ENCODE data around the gene S100A10. TPM values are rescaled to one million over a fixed set of nuclear protein-coding genes. Genes with fewer than 3 reads are reported as not detected.

The S100A10 gene
- total RNA-seq, 2 donors from 2014 or later = 40.7 to 105 TPM

- TF ChIP-seq, protein P1, sequence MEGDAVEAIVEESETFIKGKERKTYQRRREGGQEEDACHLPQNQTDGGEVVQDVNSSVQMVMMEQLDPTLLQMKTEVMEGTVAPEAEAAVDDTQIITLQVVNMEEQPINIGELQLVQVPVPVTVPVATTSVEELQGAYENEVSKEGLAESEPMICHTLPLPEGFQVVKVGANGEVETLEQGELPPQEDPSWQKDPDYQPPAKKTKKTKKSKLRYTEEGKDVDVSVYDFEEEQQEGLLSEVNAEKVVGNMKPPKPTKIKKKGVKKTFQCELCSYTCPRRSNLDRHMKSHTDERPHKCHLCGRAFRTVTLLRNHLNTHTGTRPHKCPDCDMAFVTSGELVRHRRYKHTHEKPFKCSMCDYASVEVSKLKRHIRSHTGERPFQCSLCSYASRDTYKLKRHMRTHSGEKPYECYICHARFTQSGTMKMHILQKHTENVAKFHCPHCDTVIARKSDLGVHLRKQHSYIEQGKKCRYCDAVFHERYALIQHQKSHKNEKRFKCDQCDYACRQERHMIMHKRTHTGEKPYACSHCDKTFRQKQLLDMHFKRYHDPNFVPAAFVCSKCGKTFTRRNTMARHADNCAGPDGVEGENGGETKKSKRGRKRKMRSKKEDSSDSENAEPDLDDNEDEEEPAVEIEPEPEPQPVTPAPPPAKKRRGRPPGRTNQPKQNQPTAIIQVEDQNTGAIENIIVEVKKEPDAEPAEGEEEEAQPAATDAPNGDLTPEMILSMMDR (IDR thresholded peaks at IDR 0.05) = no peak
- no peak for TF ChIP-seq POLR2A (IDR thresholded peaks at IDR 0.05)
- Histone ChIP-seq H3K4me3 (no peak overlapping the region), H3K4me1 (no peaks in the 10 kb centered on the region), H3K27me3 (no peaks in the 10 kb centered on the region), H3K36me3 (replicated peaks in 1 of 2; ENCODE audit: insufficient read depth in 1 of 2, low read depth in 2 of 2) (no peaks in the 10 kb centered on the region), H3K9me3 (no peaks in the 10 kb centered on the region), H3K27ac (no peak overlapping the region)
- DNase-seq (no peak), ATAC-seq (no peak)
- 76 to 83% methylated on average over 4 of the region's 4 CpGs for WGBS, 2 donors
- intact Hi-C loops (cut with DNase I) = no loop called here
These were observed 29.6 kb upstream of the S100A10 start for GRCh38 chr1:152023221-152023620.

GRCh38 chr1:152022474-152022873 is 28.8 kb upstream of the S100A10 start:
- H3K9me3 ChIP-seq = no peaks in the 10 kb centered on the region
- no peaks in the 10 kb centered on the region for H3K4me1 ChIP-seq
- DNase-seq (no peak), ATAC-seq (no peak)
- H3K27ac ChIP-seq = no peak overlapping the region
- 63 to 65% methylated on average over 3 of the region's 3 CpGs for WGBS, 2 donors
- TF ChIP-seq, protein P1 (IDR thresholded peaks at IDR 0.05) = no peak
- TF ChIP-seq POLR2A (IDR thresholded peaks at IDR 0.05) = no peak
- intact Hi-C loops (cut with DNase I) = no loop called here
- H3K36me3 ChIP-seq (replicated peaks in 1 of 2; ENCODE audit: insufficient read depth in 1 of 2, low read depth in 2 of 2) = no peaks in the 10 kb centered on the region
- no peak overlapping the region for H3K4me3 ChIP-seq
- no peaks in the 10 kb centered on the region for H3K27me3 ChIP-seq

DNA sequence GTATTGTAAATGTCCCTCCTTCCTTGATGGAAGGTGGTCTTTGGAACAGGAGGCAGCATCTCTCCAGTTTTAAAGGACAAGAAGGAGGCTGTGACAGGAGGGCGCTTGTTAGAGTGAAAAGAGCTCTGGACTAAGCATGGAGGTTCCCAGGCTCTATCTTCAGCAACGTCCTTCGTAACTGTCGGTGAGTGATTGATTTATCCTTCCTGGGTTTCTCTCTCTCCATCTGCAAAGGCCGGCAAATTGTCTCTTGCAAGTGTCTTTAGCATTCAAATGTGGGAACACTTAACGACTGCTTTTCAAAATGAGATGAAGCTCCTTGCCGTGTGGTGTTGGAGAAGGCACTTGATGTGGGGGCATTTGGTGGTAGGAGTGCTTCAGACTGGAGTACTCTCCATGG is 27.9 kb upstream of the S100A10 start:
- intact Hi-C loops (cut with DNase I) = no loop called here
- TF ChIP-seq POLR2A (IDR thresholded peaks at IDR 0.05) = no peak
- TF ChIP-seq, protein P1 (IDR thresholded peaks at IDR 0.05) = no peak
- Histone ChIP-seq H3K27ac (no peak overlapping the region), H3K4me3 (no peak overlapping the region), H3K9me3 (no peaks in the 10 kb centered on the region), H3K27me3 (no peaks in the 10 kb centered on the region), H3K4me1 (no peaks in the 10 kb centered on the region), H3K36me3 (replicated peaks in 1 of 2; ENCODE audit: insufficient read depth in 1 of 2, low read depth in 2 of 2) (no peaks in the 10 kb centered on the region)
- 75 to 80% methylated on average over 7 of the region's 7 CpGs for WGBS, 2 donors
- ATAC-seq (no peak), DNase-seq (no peak)

GRCh38 chr1:152020849-152021248 is 27.2 kb upstream of the S100A10 start:
- no peak for ATAC-seq
- no peak for DNase-seq
- intact Hi-C loops (cut with DNase I) = no loop called here
- Histone ChIP-seq H3K27ac (no peak overlapping the region), H3K36me3 (replicated peaks in 1 of 2; ENCODE audit: insufficient read depth in 1 of 2, low read depth in 2 of 2) (no peaks in the 10 kb centered on the region), H3K27me3 (no peaks in the 10 kb centered on the region), H3K4me1 (no peaks in the 10 kb centered on the region), H3K9me3 (no peaks in the 10 kb centered on the region), H3K4me3 (no peak overlapping the region)
- TF ChIP-seq, protein P1 (IDR thresholded peaks at IDR 0.05) = no peak
- no peak for TF ChIP-seq POLR2A (IDR thresholded peaks at IDR 0.05)
- 57 to 67% methylated on average over 3 of the region's 3 CpGs for WGBS, 2 donors

DNA sequence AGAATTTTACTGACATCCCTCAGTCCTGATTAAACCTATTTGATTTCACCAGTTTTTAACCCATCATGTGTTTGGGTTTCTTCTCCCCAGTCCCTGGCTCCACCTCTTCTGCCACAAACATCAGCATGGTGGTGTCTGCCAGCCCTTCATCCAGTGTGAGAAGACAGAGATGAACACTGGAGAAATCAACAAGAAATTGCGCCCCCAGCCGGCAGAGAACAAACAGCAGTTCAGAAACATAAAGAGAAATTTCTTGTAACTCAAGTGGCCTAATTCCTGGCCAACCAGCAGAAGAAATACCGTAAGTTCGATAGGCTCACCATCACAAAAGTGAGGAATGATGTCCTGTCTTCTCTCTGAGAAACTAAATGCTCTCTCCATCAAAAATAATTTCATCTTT is 24.9 kb upstream of the S100A10 start:
- Histone ChIP-seq H3K27me3 (no peaks in the 10 kb centered on the region), H3K4me1 (no peaks in the 10 kb centered on the region), H3K27ac (no peak overlapping the region), H3K9me3 (no peaks in the 10 kb centered on the region), H3K36me3 (replicated peaks in 1 of 2; ENCODE audit: insufficient read depth in 1 of 2, low read depth in 2 of 2) (no peaks in the 10 kb centered on the region), H3K4me3 (no peak overlapping the region)
- 43 to 56% methylated on average over 4 of the region's 4 CpGs for WGBS, 2 donors
- no peak for ATAC-seq
- TF ChIP-seq POLR2A (IDR thresholded peaks at IDR 0.05) = no peak
- TF ChIP-seq, protein P1 (IDR thresholded peaks at IDR 0.05) = no peak
- intact Hi-C loops (cut with DNase I) = no loop called here
- DNase-seq = no peak

Measured in body of pancreas (tissue), 4 donors.